Measurements from ENCODE around the gene HCN2.
A peak's percentile ranks its signal among the peaks of the same experiment; 100 is the strongest.

The HCN2 gene

DNA sequence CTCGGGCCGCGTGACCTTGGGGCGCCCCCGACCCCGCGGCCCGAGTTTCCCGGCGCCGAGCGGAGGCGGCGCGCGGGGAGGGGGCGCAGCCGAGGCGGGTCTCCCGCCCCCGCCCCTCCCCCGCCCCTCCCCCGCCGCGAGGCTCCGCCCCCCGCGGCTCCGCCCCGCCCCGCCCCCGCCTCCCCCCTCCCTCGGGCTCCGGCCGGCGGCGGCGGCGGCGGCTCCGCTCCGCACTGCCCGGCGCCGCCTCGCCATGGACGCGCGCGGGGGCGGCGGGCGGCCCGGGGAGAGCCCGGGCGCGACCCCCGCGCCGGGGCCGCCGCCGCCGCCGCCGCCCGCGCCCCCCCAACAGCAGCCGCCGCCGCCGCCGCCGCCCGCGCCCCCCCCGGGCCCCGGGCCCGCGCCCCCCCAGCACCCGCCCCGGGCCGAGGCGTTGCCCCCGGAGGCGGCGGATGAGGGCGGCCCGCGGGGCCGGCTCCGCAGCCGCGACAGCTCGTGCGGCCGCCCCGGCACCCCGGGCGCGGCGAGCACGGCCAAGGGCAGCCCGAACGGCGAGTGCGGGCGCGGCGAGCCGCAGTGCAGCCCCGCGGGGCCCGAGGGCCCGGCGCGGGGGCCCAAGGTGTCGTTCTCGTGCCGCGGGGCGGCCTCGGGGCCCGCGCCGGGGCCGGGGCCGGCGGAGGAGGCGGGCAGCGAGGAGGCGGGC, at the start of gene HCN2:
Gene HCN2, plus strand, starts transcription at position 189 of the 703 bp plus-strand sequence. Its CDS starts 65 bp downstream, at position 254.
- Histone ChIP-seq H3K27me3 (peaks cover 68 to 86% (median 74%) of the 10 kb centered on the region in 11 experiments), H3K9ac (0 out of 22 replicates have a peak within 1 kb of the TSS, but pooled peaks of 1 of the 11 experiments have one; percentile 5), H3K4me2 (peak within 1 kb of the TSS in 6 of 11 experiments; percentile 39 to 74 (median 68); a peak in 12 of 22 replicates), H3K27ac (no peak within 1 kb of the TSS), H3K4me1 (peaks cover 9 to 36% (median 15%) of the 10 kb centered on the region in 10 experiments; a peak in 19 of 20 replicates), H4K20me1 (peaks cover 0 to 89% (median 77%) of the 10 kb centered on the region in 11 experiments; a peak in 20 of 22 replicates), H3K4me3 (no peak within 1 kb of the TSS), H3K36me3 (no peaks in the 10 kb centered on the region), H3K9me3 (replicated peaks in 1 of 11) (no peaks in the 10 kb centered on the region; a peak in 1 of 22 replicates)
- TF ChIP-seq Cebpa-rat (IDR thresholded peaks at IDR 0.05): no peak

DNA sequence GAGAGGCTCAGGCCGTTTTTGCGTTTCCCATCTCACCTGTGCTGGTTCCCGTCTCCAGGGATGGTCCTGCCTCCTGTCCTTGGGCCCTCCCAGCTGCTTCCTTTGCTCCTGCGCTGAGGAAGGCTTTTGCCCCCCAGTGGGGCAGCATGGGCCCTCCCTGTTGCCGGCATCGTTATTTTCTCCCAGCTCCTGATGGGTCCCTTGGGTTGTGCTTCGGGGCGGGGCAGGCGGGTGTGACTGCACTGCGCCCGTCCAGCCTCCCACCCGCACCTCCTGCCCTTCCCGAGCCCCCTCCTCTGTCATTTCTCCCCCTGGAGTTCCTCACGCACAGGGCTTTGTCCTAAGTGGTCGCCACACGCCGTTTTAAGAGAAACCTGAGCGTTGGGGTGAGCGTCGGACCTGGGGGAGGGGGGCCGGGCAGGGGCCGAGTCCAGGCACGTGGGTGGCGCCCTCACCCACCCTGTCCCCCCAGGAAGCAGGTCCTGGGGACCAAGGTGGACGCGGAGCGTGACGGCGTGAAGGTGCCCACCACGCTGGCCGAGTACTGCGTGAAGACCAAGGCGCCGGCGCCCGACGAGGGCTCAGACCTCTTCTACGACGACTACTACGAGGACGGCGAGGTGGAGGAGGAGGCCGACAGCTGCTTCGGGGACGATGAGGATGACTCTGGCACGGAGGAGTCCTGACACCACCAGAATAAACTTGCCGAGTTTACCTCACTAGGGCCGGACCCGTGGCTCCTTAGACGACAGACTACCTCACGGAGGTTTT, 48.6 kb upstream of the HCN2 start:
- TF ChIP-seq Cebpa-rat (IDR thresholded peaks at IDR 0.05): no peak
- Histone ChIP-seq H3K27me3 (no peaks in the 10 kb centered on the region), H3K4me3 (no peak overlapping the region), H3K9me3 (replicated peaks in 1 of 11) (no peaks in the 10 kb centered on the region), H3K4me1 (peaks cover 0 to 36% (median 27%) of the 10 kb centered on the region in 10 experiments; a peak in 16 of 20 replicates), H3K4me2 (no peak overlapping the region), H3K36me3 (peaks cover 49 to 71% (median 63%) of the 10 kb centered on the region in 11 experiments), H3K27ac (0 out of 22 replicates have a peak overlapping the region, but pooled peaks of 1 of the 11 experiments have one; percentile 9), H3K9ac (no peak overlapping the region), H4K20me1 (peaks cover 33 to 70% (median 49%) of the 10 kb centered on the region in 11 experiments; a peak in 21 of 22 replicates)

DNA sequence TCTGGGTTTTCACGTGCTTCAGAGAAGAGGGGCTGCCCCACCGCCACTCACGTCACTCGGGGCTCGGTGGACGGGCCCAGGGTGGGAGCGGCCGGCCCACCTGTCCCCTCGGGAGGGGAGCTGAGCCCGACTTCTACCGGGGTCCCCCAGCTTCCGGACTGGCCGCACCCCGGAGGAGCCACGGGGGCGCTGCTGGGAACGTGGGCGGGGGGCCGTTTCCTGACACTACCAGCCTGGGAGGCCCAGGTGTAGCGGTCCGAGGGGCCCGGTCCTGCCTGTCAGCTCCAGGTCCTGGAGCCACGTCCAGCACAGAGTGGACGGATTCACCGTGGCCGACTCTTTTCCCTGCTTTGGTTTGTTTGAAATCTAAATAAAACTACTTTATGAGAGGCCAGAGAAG, 48.0 kb upstream of the HCN2 start:
- Histone ChIP-seq H3K27ac (0 out of 22 replicates have a peak overlapping the region, but pooled peaks of 1 of the 11 experiments have one; percentile 9), H4K20me1 (peaks cover 27 to 64% (median 43%) of the 10 kb centered on the region in 11 experiments; a peak in 21 of 22 replicates), H3K36me3 (peaks cover 42 to 65% (median 56%) of the 10 kb centered on the region in 11 experiments), H3K9ac (no peak overlapping the region), H3K4me2 (0 out of 22 replicates have a peak overlapping the region, but pooled peaks of 1 of the 11 experiments have one; percentile 0), H3K4me3 (no peak overlapping the region), H3K27me3 (no peaks in the 10 kb centered on the region), H3K4me1 (peaks cover 0 to 36% (median 27%) of the 10 kb centered on the region in 10 experiments; a peak in 16 of 20 replicates), H3K9me3 (replicated peaks in 1 of 11) (no peaks in the 10 kb centered on the region)
- TF ChIP-seq Cebpa-rat (IDR thresholded peaks at IDR 0.05): no peak

DNA sequence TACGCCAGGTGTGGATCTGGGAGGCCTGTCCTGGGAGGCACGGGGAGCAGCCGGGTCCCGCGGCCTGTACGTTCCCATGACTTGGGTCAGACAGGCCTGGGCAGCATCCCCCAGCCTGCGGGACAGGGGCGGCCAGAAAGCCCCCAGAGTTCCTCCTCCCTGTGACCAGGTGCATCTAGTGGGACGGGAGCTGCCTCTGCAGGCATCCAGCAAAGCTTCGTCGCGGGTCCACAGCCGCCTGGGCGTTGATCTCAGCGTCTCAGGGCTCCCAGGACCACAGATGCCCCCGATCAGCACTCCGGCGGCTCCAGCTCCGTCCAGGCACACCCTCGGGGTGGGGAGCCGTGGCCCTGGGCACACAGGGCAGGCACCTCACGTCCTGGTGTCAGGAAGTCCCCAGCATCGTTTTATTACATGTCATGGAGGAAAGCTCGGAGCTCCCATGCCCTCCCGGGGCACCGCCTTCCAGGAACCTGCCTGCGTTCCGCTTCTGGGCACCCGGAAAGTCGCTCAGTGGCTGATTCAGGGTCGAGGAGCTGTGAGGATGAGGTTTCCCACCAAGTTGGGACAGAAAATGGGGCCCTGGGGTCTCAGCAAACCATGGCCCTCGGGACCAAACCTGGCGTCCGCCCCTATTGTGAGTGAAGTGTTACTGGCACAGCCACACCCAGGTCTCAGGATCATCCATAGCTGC, 47.4 kb upstream of the HCN2 start:
- Histone ChIP-seq H3K4me1 (peaks cover 0 to 36% (median 27%) of the 10 kb centered on the region in 10 experiments; a peak in 16 of 20 replicates), H3K4me3 (no peak overlapping the region), H3K27me3 (no peaks in the 10 kb centered on the region), H3K27ac (0 out of 22 replicates have a peak overlapping the region, but pooled peaks of 1 of the 11 experiments have one; percentile 9), H3K9me3 (replicated peaks in 1 of 11) (no peaks in the 10 kb centered on the region), H3K36me3 (peaks cover 36 to 59% (median 51%) of the 10 kb centered on the region in 11 experiments), H3K4me2 (0 out of 22 replicates have a peak overlapping the region, but pooled peaks of 1 of the 11 experiments have one; percentile 0), H4K20me1 (peaks cover 26 to 58% (median 39%) of the 10 kb centered on the region in 11 experiments; a peak in 20 of 22 replicates), H3K9ac (no peak overlapping the region)
- no peak for TF ChIP-seq Cebpa-rat (IDR thresholded peaks at IDR 0.05)

DNA sequence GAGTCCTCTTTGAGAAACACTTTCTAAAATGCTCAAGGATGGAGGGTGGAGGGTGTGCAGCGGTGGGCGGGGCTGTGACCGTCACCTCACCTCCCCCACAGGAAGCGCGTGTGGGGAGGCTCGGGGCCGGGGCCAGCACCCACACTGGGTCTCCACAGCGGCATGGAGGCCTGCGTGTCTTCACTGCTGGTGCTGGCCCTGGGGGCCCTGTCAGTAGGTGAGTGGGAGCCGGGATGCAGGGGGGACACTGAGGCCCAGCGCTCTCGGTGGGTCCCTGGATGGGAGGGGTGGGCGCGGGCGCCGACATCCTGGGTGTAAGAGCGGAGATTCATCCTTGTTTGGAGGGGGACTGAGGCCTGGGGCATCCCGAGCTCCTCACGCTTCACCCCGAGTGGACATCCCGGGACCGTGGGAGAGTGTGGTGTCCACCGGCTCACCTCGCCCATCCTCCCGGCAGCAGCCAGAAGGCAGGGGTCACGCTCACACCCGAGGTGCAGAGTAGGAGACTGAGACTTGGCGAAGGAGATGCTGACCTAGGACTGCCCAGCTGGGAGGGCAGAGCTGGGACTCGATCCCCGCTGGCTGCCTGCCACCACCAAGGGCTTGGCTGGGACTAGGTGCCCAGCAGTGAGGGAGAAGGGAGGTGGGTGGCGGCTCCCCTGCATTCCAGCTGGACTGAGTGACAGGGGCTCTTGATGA, 45.6 kb upstream of the HCN2 start, which contains the start of gene GZMM:
Gene GZMM, plus strand, starts transcription at position 144 of the 699 bp plus-strand sequence. Its CDS starts 19 bp downstream, at position 163.
- Histone ChIP-seq H3K36me3 (peaks cover 25 to 41% (median 35%) of the 10 kb centered on the region in 11 experiments), H3K4me3 (no peak within 1 kb of the TSS), H3K4me1 (peaks cover 0 to 21% (median 13%) of the 10 kb centered on the region in 10 experiments; a peak in 15 of 20 replicates), H3K9me3 (replicated peaks in 1 of 11) (no peaks in the 10 kb centered on the region), H4K20me1 (peaks cover 16 to 42% (median 24%) of the 10 kb centered on the region in 11 experiments; a peak in 20 of 22 replicates), H3K4me2 (peak within 1 kb of the TSS in 1 of 11 experiments; percentile 2; a peak in 2 of 22 replicates), H3K27me3 (no peaks in the 10 kb centered on the region), H3K9ac (no peak within 1 kb of the TSS), H3K27ac (no peak within 1 kb of the TSS)
- TF ChIP-seq Cebpa-rat (IDR thresholded peaks at IDR 0.05): no peak

DNA sequence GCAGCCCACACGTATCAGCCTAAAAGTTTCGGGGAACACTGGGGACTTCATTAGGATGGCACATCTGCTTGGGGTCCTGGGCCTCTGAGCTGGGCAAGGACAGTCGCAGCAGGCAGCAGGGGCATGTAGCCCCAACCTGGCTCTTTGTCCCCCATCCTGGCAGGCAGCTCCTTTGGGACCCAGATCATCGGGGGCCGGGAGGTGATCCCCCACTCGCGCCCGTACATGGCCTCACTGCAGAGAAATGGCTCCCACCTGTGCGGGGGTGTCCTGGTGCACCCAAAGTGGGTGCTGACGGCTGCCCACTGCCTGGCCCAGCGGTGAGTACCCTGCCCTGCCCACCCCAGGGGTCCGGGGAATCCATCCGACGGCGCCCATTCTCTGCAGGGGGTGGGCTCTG, 42.6 kb upstream of the HCN2 start:
- no peak overlapping the region for H3K4me2 ChIP-seq
- TF ChIP-seq Cebpa-rat (IDR thresholded peaks at IDR 0.05): no peak
- peaks cover under 1 to 18% (median 8%) of the 10 kb centered on the region in 11 experiments; a peak in 16 of 22 replicates for H4K20me1 ChIP-seq
- peaks cover 0 to 20% (median 10%) of the 10 kb centered on the region in 10 experiments; a peak in 13 of 20 replicates for H3K4me1 ChIP-seq
- H3K9ac ChIP-seq: no peak overlapping the region
- no peak overlapping the region for H3K4me3 ChIP-seq
- no peak overlapping the region for H3K27ac ChIP-seq
- no peaks in the 10 kb centered on the region for H3K27me3 ChIP-seq
- no peaks in the 10 kb centered on the region for H3K9me3 ChIP-seq (replicated peaks in 1 of 11)
- peaks cover 4 to 19% (median 13%) of the 10 kb centered on the region in 11 experiments for H3K36me3 ChIP-seq

DNA sequence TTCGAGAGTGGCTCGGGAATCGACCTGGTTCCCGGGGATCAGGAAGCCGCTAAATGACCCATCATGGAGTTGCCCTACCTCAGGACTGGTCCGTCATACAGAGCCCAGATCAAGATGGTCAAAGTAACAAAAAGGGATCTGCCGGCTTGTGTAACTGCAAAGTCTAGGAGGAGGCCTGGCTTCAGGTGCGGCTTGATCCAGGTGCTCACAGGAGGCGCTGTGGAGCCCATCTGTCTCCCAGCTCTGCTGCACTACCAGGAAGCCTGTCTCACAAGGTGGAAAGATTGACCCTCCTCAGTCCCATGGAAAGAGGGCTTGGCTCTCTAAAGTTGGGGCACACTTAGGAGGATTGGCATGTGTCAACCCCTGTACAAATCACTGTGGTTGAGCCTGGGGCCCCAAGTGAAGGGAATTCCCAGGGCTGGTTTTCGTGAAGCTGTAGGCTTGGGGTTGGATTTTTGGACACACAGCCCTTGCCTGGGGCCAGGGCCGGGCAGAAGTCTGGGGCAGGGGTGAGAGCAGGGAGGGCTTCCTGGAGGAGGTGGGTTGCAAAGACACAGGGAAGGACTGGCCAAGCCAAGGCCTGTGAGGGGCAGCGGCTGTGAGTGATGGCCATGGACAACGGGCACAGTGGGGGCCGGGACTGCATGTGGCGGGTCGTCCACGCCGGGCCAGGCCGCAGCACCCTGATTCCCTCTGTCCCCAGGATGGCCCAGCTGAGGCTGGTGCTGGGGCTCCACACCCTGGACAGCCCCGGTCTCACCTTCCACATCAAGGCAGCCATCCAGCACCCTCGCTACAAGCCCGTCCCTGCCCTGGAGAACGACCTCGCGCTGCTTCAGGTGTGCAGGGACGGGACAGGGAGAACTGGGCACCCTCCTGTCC, 41.6 kb upstream of the HCN2 start:
- Histone ChIP-seq H3K36me3 (peaks cover 0 to 9% (median 4%) of the 10 kb centered on the region in 11 experiments; a peak in 8 of 22 replicates), H4K20me1 (peaks cover 0 to 12% (median 2%) of the 10 kb centered on the region in 11 experiments; a peak in 8 of 22 replicates), H3K9me3 (replicated peaks in 1 of 11) (no peaks in the 10 kb centered on the region), H3K9ac (no peak overlapping the region), H3K27ac (no peak overlapping the region), H3K4me1 (peaks cover 0 to 19% (median 9%) of the 10 kb centered on the region in 10 experiments; a peak in 11 of 20 replicates), H3K27me3 (no peaks in the 10 kb centered on the region), H3K4me2 (no peak overlapping the region), H3K4me3 (no peak overlapping the region)
- no peak for TF ChIP-seq Cebpa-rat (IDR thresholded peaks at IDR 0.05)
